ENCODE results near the gene DOLPP1.

The DOLPP1 gene

GRCh38 chr9:129102791-129103594 lies 22.1 kb downstream of the DOLPP1 start:
- DNase-seq (ENCODE audit: low read depth in 1 of 2, low spot score in 1 of 2), result peak; percentile 15 to 63

GRCh38 chr9:129103595-129103965 lies 22.7 kb downstream of the DOLPP1 start:
- DNase-seq (ENCODE audit: low read depth in 1 of 2, low spot score in 1 of 2), result no peak
- TF ChIP-seq REST (IDR thresholded peaks at IDR 0.05; ENCODE audit: insufficient replicate concordance, low read depth) (no peak), CTCF (IDR thresholded peaks at IDR 0.05; ENCODE audit: insufficient read depth, low read length) (no peak), POLR2AphosphoS5 (IDR thresholded peaks at IDR 0.05; ENCODE audit: low read depth) (no peak), SPI1 (IDR thresholded peaks at IDR 0.05; ENCODE audit: borderline replicate concordance, low read depth) (no peak), GABPA (IDR thresholded peaks at IDR 0.05; ENCODE audit: low read depth) (no peak)
- Histone ChIP-seq H3K27ac (replicated peaks) (no peak overlapping the region), H3K4me3 (replicated peaks; ENCODE audit: insufficient read depth, low read length) (no peak overlapping the region), H3K27me3 (ENCODE audit: insufficient read depth, poor library complexity, severe bottlenecking) (no peaks in the 10 kb centered on the region)

More at GRCh38 chr9:129102791-129103594, 22.1 kb downstream of the DOLPP1 start:
- Histone ChIP-seq H3K27me3 (ENCODE audit: insufficient read depth, poor library complexity, severe bottlenecking) (no peaks in the 10 kb centered on the region), H3K27ac (replicated peaks) (no peak overlapping the region), H3K4me3 (replicated peaks; ENCODE audit: insufficient read depth, low read length) (no peak overlapping the region)
- no peak for TF ChIP-seq REST (IDR thresholded peaks at IDR 0.05; ENCODE audit: insufficient replicate concordance, low read depth)
- no peak for TF ChIP-seq POLR2AphosphoS5 (IDR thresholded peaks at IDR 0.05; ENCODE audit: low read depth)
- TF ChIP-seq CTCF (IDR thresholded peaks at IDR 0.05; ENCODE audit: insufficient read depth, low read length), result peak; percentile 20
- no peak for TF ChIP-seq SPI1 (IDR thresholded peaks at IDR 0.05; ENCODE audit: borderline replicate concordance, low read depth)
- no peak for TF ChIP-seq GABPA (IDR thresholded peaks at IDR 0.05; ENCODE audit: low read depth)

- Histone ChIP-seq H3K27me3 (ENCODE audit: insufficient read depth, poor library complexity, severe bottlenecking) (no peaks in the 10 kb centered on the region), H3K4me3 (replicated peaks; ENCODE audit: insufficient read depth, low read length) (no peak overlapping the region), H3K27ac (replicated peaks) (no peak overlapping the region)
- no peak for DNase-seq (ENCODE audit: low read depth in 1 of 2, low spot score in 1 of 2)
- TF ChIP-seq REST (IDR thresholded peaks at IDR 0.05; ENCODE audit: insufficient replicate concordance, low read depth) (no peak), SPI1 (IDR thresholded peaks at IDR 0.05; ENCODE audit: borderline replicate concordance, low read depth) (no peak), GABPA (IDR thresholded peaks at IDR 0.05; ENCODE audit: low read depth) (no peak), POLR2AphosphoS5 (IDR thresholded peaks at IDR 0.05; ENCODE audit: low read depth) (no peak), CTCF (IDR thresholded peaks at IDR 0.05; ENCODE audit: insufficient read depth, low read length) (no peak)
Measured at GRCh38 chr9:129104051-129104450, 23.1 kb downstream of the DOLPP1 start.
